Measurements from ENCODE around the gene OR8B4.

OR8B4 gene

DNA sequence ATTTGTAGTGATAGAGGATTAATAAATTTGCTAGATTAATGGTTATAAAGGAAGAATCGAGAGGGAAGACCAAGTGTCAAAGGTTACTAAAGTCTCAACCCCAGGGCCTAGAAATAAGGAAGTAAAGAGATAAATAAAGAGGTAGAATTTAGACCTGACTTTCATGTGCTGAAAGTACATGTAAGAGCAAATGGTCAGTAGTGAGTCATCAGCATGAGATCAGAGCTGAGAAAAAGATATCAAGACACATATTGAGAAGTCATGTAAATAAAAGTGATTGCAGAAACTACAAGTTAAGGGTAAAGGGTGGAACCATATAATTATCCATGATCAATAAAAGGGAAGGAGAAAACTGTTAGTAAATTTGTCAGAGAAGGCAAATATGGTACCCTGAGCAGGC, 22.2 kb upstream of the OR8B4 start:
- Histone ChIP-seq H3K4me1 (ENCODE audit: control insufficient read depth, low read depth, low read length) (no peaks in the 10 kb centered on the region), H3K4me3 (ENCODE audit: low read length) (no peak overlapping the region), H3K36me3 (ENCODE audit: control insufficient read depth, low read depth, low read length) (no peaks in the 10 kb centered on the region), H3K9me3 (ENCODE audit: control insufficient read depth, low read depth, low read length) (no peaks in the 10 kb centered on the region), H3K27me3 (ENCODE audit: control insufficient read depth, insufficient read depth, low read length) (no peaks in the 10 kb centered on the region), H3K9ac (ENCODE audit: low read length) (no peak overlapping the region), H3K27ac (ENCODE audit: low read length) (no peak overlapping the region)

DNA sequence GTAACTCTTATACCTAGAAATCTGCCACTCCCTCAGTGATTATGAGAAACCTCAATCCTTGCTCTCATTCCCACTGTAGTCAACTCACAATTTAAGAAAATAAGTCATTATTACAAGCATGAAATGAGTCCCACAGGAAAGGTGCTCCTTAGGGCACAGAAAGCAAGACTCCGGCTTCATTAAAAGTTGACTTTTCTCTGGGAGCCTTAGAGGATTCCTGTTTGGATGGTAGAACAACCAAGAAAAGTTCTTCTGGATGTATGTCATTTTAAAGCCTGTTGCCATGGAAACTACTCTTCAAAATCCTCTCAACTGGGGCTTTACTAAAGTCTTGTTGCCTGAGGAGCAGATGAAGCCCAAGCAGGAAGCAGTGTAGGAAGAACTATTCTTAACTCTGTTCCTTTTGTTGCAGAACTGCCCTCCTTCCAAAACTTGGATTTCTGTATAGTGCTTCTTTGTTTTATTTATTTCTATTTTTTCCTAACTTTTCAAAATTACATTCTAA, 21.0 kb upstream of the OR8B4 start, which contains the start of gene OR8B8:
TSS of gene OR8B8 (minus strand) at position 51 of the 505 bp plus-strand sequence. CDS start 4,611 bp downstream, outside the sequence.
- H3K4me1 ChIP-seq (ENCODE audit: control insufficient read depth, low read depth, low read length): no peaks in the 10 kb centered on the region
- H3K27ac ChIP-seq (ENCODE audit: low read length): no peak within 1 kb of the TSS
- H3K9ac ChIP-seq (ENCODE audit: low read length): no peak within 1 kb of the TSS
- H3K4me3 ChIP-seq (ENCODE audit: low read length): no peak within 1 kb of the TSS
- no peaks in the 10 kb centered on the region for H3K9me3 ChIP-seq (ENCODE audit: control insufficient read depth, low read depth, low read length)
- no peaks in the 10 kb centered on the region for H3K27me3 ChIP-seq (ENCODE audit: control insufficient read depth, insufficient read depth, low read length)
- no peaks in the 10 kb centered on the region for H3K36me3 ChIP-seq (ENCODE audit: control insufficient read depth, low read depth, low read length)

DNA sequence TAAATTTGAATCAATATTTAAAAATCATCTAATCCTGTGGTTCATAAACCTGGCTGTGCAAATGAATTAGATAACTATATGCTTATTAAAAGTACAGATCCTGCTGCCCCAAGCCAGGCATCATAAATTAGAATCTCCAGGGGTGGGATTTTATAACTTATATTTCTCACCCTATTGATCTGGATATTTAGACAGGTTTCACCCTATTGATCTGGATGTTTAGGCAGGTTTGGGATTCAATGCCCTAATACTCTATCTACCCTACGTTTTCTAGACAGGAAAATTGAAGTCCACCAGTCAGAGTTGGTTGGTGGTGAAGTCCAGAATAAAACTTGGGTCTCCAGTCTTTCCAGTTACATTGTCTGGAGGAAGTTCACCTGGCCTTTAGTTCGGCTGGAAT, 18.2 kb upstream of the OR8B4 start:
- Histone ChIP-seq H3K27me3 (ENCODE audit: control insufficient read depth, insufficient read depth, low read length) (no peaks in the 10 kb centered on the region), H3K9me3 (ENCODE audit: control insufficient read depth, low read depth, low read length) (no peaks in the 10 kb centered on the region), H3K9ac (ENCODE audit: low read length) (no peak overlapping the region), H3K4me1 (ENCODE audit: control insufficient read depth, low read depth, low read length) (no peaks in the 10 kb centered on the region), H3K36me3 (ENCODE audit: control insufficient read depth, low read depth, low read length) (no peaks in the 10 kb centered on the region), H3K4me3 (ENCODE audit: low read length) (no peak overlapping the region), H3K27ac (ENCODE audit: low read length) (no peak overlapping the region)

DNA sequence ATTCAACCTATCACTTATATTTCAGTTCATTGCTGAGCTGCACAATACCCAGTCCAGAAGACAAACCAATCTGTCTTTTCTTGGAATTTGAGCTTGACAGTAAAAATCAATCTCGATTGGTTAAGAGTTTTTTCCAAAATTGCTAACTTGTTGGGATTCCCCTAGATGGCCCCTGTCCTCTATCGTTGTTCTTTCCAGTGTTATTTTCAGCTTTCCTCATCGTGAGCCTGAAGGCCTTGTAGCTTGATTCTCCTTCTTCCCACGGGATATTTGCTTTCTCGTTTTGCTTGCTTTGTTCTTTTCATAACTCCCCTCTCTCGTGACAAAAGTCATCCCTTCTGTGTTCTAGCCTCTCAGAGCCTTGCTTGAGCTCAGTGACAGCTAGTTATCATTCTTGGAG, 17.8 kb upstream of the OR8B4 start:
- H3K9ac ChIP-seq (ENCODE audit: low read length): no peak overlapping the region
- H3K27me3 ChIP-seq (ENCODE audit: control insufficient read depth, insufficient read depth, low read length): no peaks in the 10 kb centered on the region
- H3K36me3 ChIP-seq (ENCODE audit: control insufficient read depth, low read depth, low read length): no peaks in the 10 kb centered on the region
- H3K4me1 ChIP-seq (ENCODE audit: control insufficient read depth, low read depth, low read length): no peaks in the 10 kb centered on the region
- no peak overlapping the region for H3K4me3 ChIP-seq (ENCODE audit: low read length)
- H3K27ac ChIP-seq (ENCODE audit: low read length): no peak overlapping the region
- no peaks in the 10 kb centered on the region for H3K9me3 ChIP-seq (ENCODE audit: control insufficient read depth, low read depth, low read length)

DNA sequence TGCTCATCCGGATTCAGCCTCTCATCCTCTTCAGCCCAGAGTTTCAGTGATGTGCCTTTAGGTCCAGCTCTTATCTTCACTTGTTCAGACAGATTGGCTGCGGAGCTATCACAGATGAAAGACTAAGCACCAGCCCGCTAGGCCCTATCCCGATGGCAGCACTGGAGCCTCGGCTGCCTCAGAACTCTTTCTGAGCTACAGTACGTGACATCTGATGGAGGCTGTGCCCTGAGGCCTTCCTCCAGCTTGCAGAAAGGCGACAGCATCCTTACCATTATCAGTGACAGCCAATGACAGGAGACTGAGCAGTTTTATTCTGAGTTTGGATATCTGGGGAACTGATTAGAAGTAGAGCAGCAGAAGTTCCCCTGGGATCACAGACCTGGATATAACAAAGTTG, 16.8 kb upstream of the OR8B4 start:
- H3K27me3 ChIP-seq (ENCODE audit: control insufficient read depth, insufficient read depth, low read length): no peaks in the 10 kb centered on the region
- no peaks in the 10 kb centered on the region for H3K36me3 ChIP-seq (ENCODE audit: control insufficient read depth, low read depth, low read length)
- no peaks in the 10 kb centered on the region for H3K4me1 ChIP-seq (ENCODE audit: control insufficient read depth, low read depth, low read length)
- H3K4me3 ChIP-seq (ENCODE audit: low read length): no peak overlapping the region
- H3K9ac ChIP-seq (ENCODE audit: low read length): no peak overlapping the region
- no peaks in the 10 kb centered on the region for H3K9me3 ChIP-seq (ENCODE audit: control insufficient read depth, low read depth, low read length)
- no peak overlapping the region for H3K27ac ChIP-seq (ENCODE audit: low read length)

DNA sequence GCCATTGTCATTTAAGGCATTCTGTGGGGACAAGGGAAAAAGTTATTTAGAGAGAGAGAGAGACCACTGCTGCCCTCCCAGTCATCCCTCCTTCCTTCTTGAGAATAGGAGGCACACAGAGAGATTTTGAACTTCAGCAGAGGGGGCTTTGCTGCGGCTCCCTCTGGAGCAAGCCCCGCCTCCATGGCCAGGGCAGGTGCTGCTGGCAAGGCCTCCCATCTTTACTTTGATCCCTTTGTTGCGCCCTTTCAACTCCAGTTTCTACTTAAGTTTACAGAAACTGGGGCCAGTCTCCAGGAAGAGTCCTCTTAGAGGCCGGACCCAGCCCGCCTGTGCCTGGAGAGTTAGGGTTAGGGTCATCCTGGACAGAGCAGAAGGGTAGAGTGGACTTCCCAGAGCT, 16.4 kb upstream of the OR8B4 start:
- Histone ChIP-seq H3K27ac (ENCODE audit: low read length) (no peak overlapping the region), H3K4me1 (ENCODE audit: control insufficient read depth, low read depth, low read length) (no peaks in the 10 kb centered on the region), H3K27me3 (ENCODE audit: control insufficient read depth, insufficient read depth, low read length) (no peaks in the 10 kb centered on the region), H3K36me3 (ENCODE audit: control insufficient read depth, low read depth, low read length) (no peaks in the 10 kb centered on the region), H3K9ac (ENCODE audit: low read length) (no peak overlapping the region), H3K4me3 (ENCODE audit: low read length) (no peak overlapping the region), H3K9me3 (ENCODE audit: control insufficient read depth, low read depth, low read length) (no peaks in the 10 kb centered on the region)

DNA sequence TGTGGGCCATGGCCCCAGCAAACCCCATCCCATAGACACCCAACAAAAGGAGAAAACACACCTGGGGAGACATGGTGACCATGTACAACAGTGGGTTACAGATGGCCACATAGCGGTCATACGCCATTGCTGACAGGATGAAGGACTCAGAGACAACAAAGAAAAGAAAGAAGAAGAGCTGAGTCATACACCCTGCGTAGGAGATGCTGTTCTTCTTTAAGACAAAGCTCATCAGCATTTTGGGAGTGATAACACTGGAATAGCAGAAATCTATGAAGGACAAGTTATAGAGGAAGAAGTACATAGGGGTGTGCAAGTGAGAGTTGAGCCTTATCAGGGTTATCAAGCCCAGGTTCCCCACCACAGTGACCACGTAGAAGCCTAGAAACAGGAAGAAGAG, 15.9 kb upstream of the OR8B4 start:
- Histone ChIP-seq H3K4me1 (ENCODE audit: control insufficient read depth, low read depth, low read length) (no peaks in the 10 kb centered on the region), H3K4me3 (ENCODE audit: low read length) (no peak overlapping the region), H3K27me3 (ENCODE audit: control insufficient read depth, insufficient read depth, low read length) (no peaks in the 10 kb centered on the region), H3K9ac (ENCODE audit: low read length) (no peak overlapping the region), H3K9me3 (ENCODE audit: control insufficient read depth, low read depth, low read length) (no peaks in the 10 kb centered on the region), H3K36me3 (ENCODE audit: control insufficient read depth, low read depth, low read length) (no peaks in the 10 kb centered on the region), H3K27ac (ENCODE audit: low read length) (no peak overlapping the region)

DNA sequence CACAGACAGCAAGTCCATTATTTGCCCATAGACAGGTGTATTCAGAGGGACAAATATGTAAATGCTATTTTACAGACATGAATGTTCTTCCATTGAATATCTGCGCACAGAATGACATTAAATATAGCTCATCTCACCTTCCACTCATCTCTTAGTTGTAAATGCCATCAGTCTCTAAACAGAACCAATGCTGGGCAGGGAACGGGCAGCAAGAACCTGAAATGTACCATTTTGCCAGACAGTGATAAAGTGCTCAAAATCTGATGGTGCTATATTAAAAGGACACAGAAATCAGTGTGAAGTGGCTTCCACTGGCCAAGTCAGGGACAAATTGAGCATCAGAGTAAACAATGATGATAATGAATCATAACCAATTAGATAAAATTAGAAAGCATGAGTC, 10.0 kb upstream of the OR8B4 start:
- no peak overlapping the region for H3K4me3 ChIP-seq (ENCODE audit: low read length)
- H3K36me3 ChIP-seq (ENCODE audit: control insufficient read depth, low read depth, low read length): no peaks in the 10 kb centered on the region
- no peaks in the 10 kb centered on the region for H3K4me1 ChIP-seq (ENCODE audit: control insufficient read depth, low read depth, low read length)
- no peak overlapping the region for H3K27ac ChIP-seq (ENCODE audit: low read length)
- no peaks in the 10 kb centered on the region for H3K27me3 ChIP-seq (ENCODE audit: control insufficient read depth, insufficient read depth, low read length)
- H3K9me3 ChIP-seq (ENCODE audit: control insufficient read depth, low read depth, low read length): no peaks in the 10 kb centered on the region
- no peak overlapping the region for H3K9ac ChIP-seq (ENCODE audit: low read length)

DNA sequence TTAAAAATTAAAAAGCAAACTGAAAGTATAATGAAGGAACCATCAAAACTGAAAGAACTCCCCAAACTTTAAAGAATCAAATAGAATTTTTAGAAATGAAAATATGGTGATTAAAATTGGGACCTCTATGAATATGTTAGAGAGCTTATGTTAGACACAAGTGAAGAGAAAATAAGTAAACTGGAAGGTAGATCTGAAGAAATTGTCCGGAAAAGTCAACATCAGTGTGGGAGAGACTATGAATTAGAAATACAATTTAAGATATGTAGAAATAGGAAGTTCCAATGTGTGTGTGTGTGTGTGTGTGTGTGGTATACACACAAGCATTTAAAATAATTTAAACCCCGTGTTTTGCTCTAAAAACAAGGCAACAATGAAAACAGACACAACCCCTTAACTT, 4.9 kb upstream of the OR8B4 start:
- Histone ChIP-seq H3K27me3 (ENCODE audit: control insufficient read depth, insufficient read depth, low read length) (no peaks in the 10 kb centered on the region), H3K36me3 (ENCODE audit: control insufficient read depth, low read depth, low read length) (no peaks in the 10 kb centered on the region), H3K27ac (ENCODE audit: low read length) (no peak overlapping the region), H3K4me1 (ENCODE audit: control insufficient read depth, low read depth, low read length) (no peaks in the 10 kb centered on the region), H3K9me3 (ENCODE audit: control insufficient read depth, low read depth, low read length) (no peaks in the 10 kb centered on the region), H3K4me3 (ENCODE audit: low read length) (no peak overlapping the region), H3K9ac (ENCODE audit: low read length) (no peak overlapping the region)

DNA sequence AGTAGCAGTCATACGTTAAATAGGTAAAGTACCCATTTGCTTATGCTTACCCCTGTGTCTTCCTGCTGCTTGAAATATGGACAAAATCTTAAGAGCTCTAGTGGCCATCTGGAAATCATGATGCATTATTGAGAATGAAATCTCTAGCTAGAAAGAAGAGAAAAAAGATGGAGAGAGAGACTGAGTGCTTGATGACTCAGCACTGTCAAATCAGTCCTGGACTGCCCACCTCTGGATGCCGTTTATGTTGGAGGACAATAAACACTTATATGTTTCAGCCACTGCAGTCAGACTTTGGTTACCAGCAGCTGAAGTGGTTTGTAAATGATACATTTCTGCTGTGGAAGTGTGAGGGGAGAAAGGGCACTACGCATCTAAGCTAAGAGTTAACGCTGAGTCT, 3.6 kb downstream of the OR8B4 start:
- no peaks in the 10 kb centered on the region for H3K4me1 ChIP-seq (ENCODE audit: control insufficient read depth, low read depth, low read length)
- no peaks in the 10 kb centered on the region for H3K27me3 ChIP-seq (ENCODE audit: control insufficient read depth, insufficient read depth, low read length)
- H3K36me3 ChIP-seq (ENCODE audit: control insufficient read depth, low read depth, low read length): no peaks in the 10 kb centered on the region
- H3K27ac ChIP-seq (ENCODE audit: low read length): no peak overlapping the region
- no peak overlapping the region for H3K4me3 ChIP-seq (ENCODE audit: low read length)
- H3K9ac ChIP-seq (ENCODE audit: low read length): no peak overlapping the region
- no peaks in the 10 kb centered on the region for H3K9me3 ChIP-seq (ENCODE audit: control insufficient read depth, low read depth, low read length)

DNA sequence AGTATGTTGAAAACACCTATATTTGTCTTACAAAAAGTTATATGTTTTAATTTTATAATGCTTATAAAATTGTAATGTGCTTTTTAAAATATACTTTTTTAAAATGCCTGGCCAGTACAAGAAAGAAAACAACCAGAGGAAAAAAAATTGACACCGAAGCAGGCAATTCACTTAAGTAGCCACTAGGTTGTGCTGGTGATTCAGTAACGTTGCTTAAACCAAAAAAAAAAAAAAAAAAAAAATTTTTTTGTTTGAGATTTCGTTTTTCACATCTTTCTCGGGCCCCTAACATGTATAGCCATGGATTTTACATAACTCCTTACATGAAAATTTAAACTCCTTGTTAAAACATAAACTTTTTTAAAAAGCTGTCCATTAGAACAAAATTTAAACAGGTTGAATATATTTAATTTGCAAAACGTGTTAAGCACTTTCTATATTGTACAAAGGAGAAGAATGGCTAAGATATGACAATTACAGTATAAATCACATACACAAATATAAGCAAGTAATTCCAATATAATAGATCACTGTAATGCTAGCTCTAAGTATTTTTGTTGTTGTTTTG, 9.2 kb downstream of the OR8B4 start:
- H3K4me3 ChIP-seq (ENCODE audit: low read length): no peak overlapping the region
- no peaks in the 10 kb centered on the region for H3K9me3 ChIP-seq (ENCODE audit: control insufficient read depth, low read depth, low read length)
- H3K9ac ChIP-seq (ENCODE audit: low read length): no peak overlapping the region
- no peaks in the 10 kb centered on the region for H3K36me3 ChIP-seq (ENCODE audit: control insufficient read depth, low read depth, low read length)
- no peaks in the 10 kb centered on the region for H3K4me1 ChIP-seq (ENCODE audit: control insufficient read depth, low read depth, low read length)
- no peaks in the 10 kb centered on the region for H3K27me3 ChIP-seq (ENCODE audit: control insufficient read depth, insufficient read depth, low read length)
- no peak overlapping the region for H3K27ac ChIP-seq (ENCODE audit: low read length)

DNA sequence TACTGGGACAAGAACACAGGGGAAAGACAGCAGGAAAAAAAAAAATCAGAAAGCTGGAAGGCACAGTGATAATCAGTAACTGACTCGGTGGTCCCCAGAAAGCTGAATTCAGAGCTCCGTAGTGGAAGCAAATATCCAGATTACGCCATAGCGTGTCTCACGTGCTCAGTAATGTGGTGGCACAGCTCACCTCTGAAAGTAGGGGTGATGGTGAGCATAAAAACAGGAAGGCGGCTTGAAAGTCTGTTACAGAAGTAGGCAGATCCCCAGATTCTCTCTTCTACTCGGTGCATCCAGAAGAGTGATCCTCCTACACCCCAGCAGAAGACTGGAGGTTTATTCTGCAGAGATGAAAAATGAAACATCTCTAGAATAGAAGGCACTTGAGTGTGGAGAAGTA, 14.8 kb downstream of the OR8B4 start:
- Histone ChIP-seq H3K4me3 (ENCODE audit: low read length) (no peak overlapping the region), H3K9ac (ENCODE audit: low read length) (no peak overlapping the region), H3K9me3 (ENCODE audit: control insufficient read depth, low read depth, low read length) (no peaks in the 10 kb centered on the region), H3K4me1 (ENCODE audit: control insufficient read depth, low read depth, low read length) (no peaks in the 10 kb centered on the region), H3K27me3 (ENCODE audit: control insufficient read depth, insufficient read depth, low read length) (no peaks in the 10 kb centered on the region), H3K27ac (ENCODE audit: low read length) (no peak overlapping the region), H3K36me3 (ENCODE audit: control insufficient read depth, low read depth, low read length) (no peaks in the 10 kb centered on the region)

Data from iPS-18a (cell line).